Caco-2 (cell line): ENCODE measurements around the gene NUFIP2. TPM values are rescaled to one million over a fixed set of nuclear protein-coding genes. Genes with fewer than 3 reads are reported as not detected.

Experiments used
- BruUV-seq: library from RNA; stranded (reverse); fragments of 400-500 nt; replicated peaks from 2 replicates; lab custom pipeline; 2021; lab: Mats Ljungman, UMichigan
- CTCF ChIA-PET: fragments of 300-600 bp; sonication (Branson Sonifier 250); formaldehyde crosslinking; loops from one replicate; lab custom pipeline; 2022; ENCODE audit warnings: antibody characterized with exemption; lab: Charles Lee
- POLR2A ChIA-PET: fragments of 300-600 bp; sonication (Branson Sonifier 250); formaldehyde crosslinking; loops from one replicate; lab custom pipeline; 2022; ENCODE audit warnings: antibody characterized with exemption; lab: Charles Lee
- DNase-seq, 2 experiments: peaks; one replicate each; pipeline versions ENCODE4 v3.0.0 to v3.0.0-alpha.2; 2020 to 2022
- H3K27me3 ChIP-seq: replicated peaks from 2 replicates; pipeline ENCODE4 v1.6.0; 2011; ENCODE audit warnings: low read length; ENCODE audit not compliant: control insufficient read depth, insufficient read depth
- H3K36me3 ChIP-seq: 2 replicates; pipeline ENCODE4 v1.5.1; 2011; ENCODE audit warnings: low read length; ENCODE audit not compliant: control insufficient read depth, insufficient read depth
- H3K4me1 ChIP-seq: fragments of 250-450 bp; sonication (Bioruptor Pico); 2 replicates; pipeline ENCODE4 v1.5.1; 2020; ENCODE audit warnings: mild to moderate bottlenecking
- H3K4me3 ChIP-seq: 2 replicates; pipeline ENCODE4 v1.5.1; 2011; ENCODE audit warnings: low read depth, mild to moderate bottlenecking, control low read depth, low read length
- H3K9me3 ChIP-seq: fragments of 250-450 bp; sonication (Bioruptor Pico); 2 replicates; pipeline ENCODE4 v1.5.1; 2020; ENCODE audit warnings: mild to moderate bottlenecking, moderate library complexity
- H3K27ac Mint-ChIP-seq: one replicate; pipeline ENCODE4 v1.8.0; 2022; ENCODE audit warnings: mixed read lengths; ENCODE audit not compliant: unreplicated experiment
- H3K27me3 Mint-ChIP-seq: one replicate; pipeline ENCODE4 v1.8.0; 2022; ENCODE audit warnings: mixed read lengths; ENCODE audit not compliant: insufficient read depth, unreplicated experiment
- H3K36me3 Mint-ChIP-seq: one replicate; pipeline ENCODE4 v1.8.0; 2022; ENCODE audit warnings: mild to moderate bottlenecking, mixed read lengths; ENCODE audit not compliant: insufficient read depth, unreplicated experiment
- H3K4me1 Mint-ChIP-seq: one replicate; pipeline ENCODE4 v1.8.0; 2022; ENCODE audit warnings: low read depth, mixed read lengths; ENCODE audit not compliant: unreplicated experiment
- H3K4me3 Mint-ChIP-seq: one replicate; pipeline ENCODE4 v1.8.0; 2022; ENCODE audit warnings: mild to moderate bottlenecking, moderate library complexity, mixed read lengths; ENCODE audit not compliant: unreplicated experiment
- H3K9me3 Mint-ChIP-seq: one replicate; pipeline ENCODE4 v1.8.0; 2022; ENCODE audit warnings: mixed read lengths; ENCODE audit not compliant: unreplicated experiment
- intact Hi-C: fragments of 100-400 bp; cut with micrococcal nuclease; formaldehyde crosslinking; loops from one replicate; pipeline ENCODE4 v1.10.0; 2022; ENCODE audit not compliant: unreplicated experiment
- total RNA-seq: library from RNA; stranded (reverse); gene quantifications from 2 replicates; pipeline ENCODE4 v1.2.3, GENCODE V29; 2022
- TF ChIP-seq, protein P1 (sequence below), 2 experiments: fragments of 200-600 bp in 1 of 2; IDR thresholded peaks; 1 replicate in 1 of 2; 2 replicates in 1 of 2; pipeline versions ENCODE4 v1.5.1 to v1.8.0; 2011 to 2022; ENCODE audit warnings: antibody characterized with exemption in 1 of 2, control low read depth in 1 of 2, inconsistent platforms in 1 of 2, low read depth in 1 of 2, low read length in 1 of 2, mild to moderate bottlenecking in 1 of 2, moderate library complexity in 1 of 2; ENCODE audit not compliant: insufficient read depth in 1 of 2, severe bottlenecking in 1 of 2, unreplicated experiment in 1 of 2

NUFIP2 gene
- total RNA-seq, 1 experiment from 2014 or later = 114 TPM

DNA sequence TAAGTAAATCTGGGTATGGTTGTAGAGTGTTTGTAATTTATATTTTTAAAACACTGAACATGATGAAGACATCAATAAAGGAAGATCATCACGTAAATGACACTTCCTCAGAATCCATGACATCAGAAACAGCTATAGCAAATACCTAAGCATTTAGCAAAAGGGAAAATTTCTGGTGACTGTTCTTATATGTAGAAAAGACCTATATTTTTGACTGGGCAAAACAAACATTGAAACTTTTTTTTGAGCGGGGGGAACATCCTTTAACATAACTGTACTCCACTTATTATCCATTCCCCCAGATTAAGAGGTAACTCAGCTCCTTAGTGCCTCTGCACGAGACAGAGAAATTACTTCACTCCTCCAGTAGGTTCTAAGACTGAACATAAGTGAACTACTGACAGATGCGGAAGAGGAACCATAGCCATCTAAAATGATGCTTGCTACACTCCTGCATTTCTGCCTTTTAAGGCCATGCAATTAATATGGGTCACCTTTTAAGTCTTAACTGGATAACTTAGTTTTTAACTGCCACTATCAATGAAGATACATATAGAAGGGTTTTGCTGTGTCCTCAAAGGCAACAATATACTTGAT lies 37.9 kb downstream of the NUFIP2 start:
- no peak for DNase-seq
- CTCF ChIA-PET = interaction anchor here (0.6 to 1.2 kb wide), 2 partner anchors 101 to 362 kb away, joined by 3 read pairs; no protein-coding TSS in a partner anchor
- Mint-ChIP-seq H3K4me1 (no peaks in the 10 kb centered on the region), H3K27me3 (no peaks in the 10 kb centered on the region), H3K4me3 (no peak overlapping the region), H3K36me3 (peaks cover 62% of the 10 kb centered on the region), H3K9me3 (no peaks in the 10 kb centered on the region), H3K27ac (no peak overlapping the region)
- H3K27me3 ChIP-seq = no peaks in the 10 kb centered on the region
- H3K4me1 ChIP-seq = no peaks in the 10 kb centered on the region
- intact Hi-C loops = no loop called here
- H3K4me3 ChIP-seq = no peak overlapping the region
- no peaks in the 10 kb centered on the region for H3K9me3 ChIP-seq
- no TSS peak for BruUV-seq
- POLR2A ChIA-PET = interaction anchor here (1.4 kb wide), 1 partner anchor 38 kb away, joined by 4 read pairs; the partner anchor contains the start of gene NUFIP2
- TF ChIP-seq, protein P1, sequence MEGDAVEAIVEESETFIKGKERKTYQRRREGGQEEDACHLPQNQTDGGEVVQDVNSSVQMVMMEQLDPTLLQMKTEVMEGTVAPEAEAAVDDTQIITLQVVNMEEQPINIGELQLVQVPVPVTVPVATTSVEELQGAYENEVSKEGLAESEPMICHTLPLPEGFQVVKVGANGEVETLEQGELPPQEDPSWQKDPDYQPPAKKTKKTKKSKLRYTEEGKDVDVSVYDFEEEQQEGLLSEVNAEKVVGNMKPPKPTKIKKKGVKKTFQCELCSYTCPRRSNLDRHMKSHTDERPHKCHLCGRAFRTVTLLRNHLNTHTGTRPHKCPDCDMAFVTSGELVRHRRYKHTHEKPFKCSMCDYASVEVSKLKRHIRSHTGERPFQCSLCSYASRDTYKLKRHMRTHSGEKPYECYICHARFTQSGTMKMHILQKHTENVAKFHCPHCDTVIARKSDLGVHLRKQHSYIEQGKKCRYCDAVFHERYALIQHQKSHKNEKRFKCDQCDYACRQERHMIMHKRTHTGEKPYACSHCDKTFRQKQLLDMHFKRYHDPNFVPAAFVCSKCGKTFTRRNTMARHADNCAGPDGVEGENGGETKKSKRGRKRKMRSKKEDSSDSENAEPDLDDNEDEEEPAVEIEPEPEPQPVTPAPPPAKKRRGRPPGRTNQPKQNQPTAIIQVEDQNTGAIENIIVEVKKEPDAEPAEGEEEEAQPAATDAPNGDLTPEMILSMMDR (IDR thresholded peaks at IDR 0.05; ENCODE audit: insufficient read depth in 1 of 2, low read depth in 1 of 2, low read length in 1 of 2, severe bottlenecking in 1 of 2, unreplicated experiment in 1 of 2) = no peak
- H3K36me3 ChIP-seq = no peaks in the 10 kb centered on the region; the same call in 1 of the 2 replicates

- intact Hi-C loops = no loop called here
- no peak overlapping the region for H3K27ac Mint-ChIP-seq
- H3K27me3 Mint-ChIP-seq = no peaks in the 10 kb centered on the region
These were observed 40.9 kb downstream of the NUFIP2 start for GRCh38 chr17:29253037-29253436.

DNA sequence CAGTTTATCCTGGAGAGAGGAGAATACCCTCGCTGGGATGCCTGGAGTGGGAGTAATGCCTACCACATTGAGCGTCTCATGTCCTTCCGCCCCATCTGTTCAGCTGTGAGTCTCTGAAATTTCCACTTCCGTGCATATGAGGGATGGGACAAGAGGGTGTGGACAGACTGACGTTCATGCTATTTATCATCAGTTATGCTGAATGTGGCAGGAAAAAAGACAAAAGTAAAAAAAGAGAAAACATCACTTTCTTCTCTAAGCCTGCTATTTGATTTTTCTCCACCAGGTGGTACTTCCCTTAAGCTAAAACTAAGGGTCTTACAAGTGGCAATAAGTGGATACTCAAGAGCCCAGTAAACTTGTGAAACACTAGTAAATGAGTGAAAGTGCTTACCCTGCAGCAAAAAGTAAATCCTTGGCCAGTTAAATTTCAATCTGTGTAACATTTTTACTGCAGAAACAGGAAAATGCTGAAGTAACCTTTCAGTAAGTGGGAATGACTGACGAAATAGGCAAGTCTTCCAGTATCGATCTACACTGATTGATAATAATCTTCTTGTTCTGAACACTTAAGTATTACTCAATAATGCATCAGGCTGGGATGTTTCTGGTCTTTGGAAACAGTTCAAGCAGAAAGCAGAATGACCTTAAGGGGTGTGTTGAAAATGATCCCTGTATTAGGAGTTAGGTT lies 41.7 kb downstream of the NUFIP2 start:
- H3K4me3 ChIP-seq = no peak overlapping the region
- Mint-ChIP-seq H3K4me1 (no peaks in the 10 kb centered on the region), H3K27ac (no peak overlapping the region), H3K4me3 (no peak overlapping the region), H3K36me3 (peaks cover 24% of the 10 kb centered on the region), H3K9me3 (no peaks in the 10 kb centered on the region), H3K27me3 (no peaks in the 10 kb centered on the region)
- ChIA-PET POLR2A (no interaction called here), CTCF (interaction anchor here (0.6 to 1.2 kb wide), 5 partner anchors 9 to 366 kb away, joined by 3 to 6 read pairs (median 4); partner anchors contain the start of gene NUFIP2)
- peak in 1 of 2 experiments; percentile 29 for DNase-seq
- H3K27me3 ChIP-seq = no peaks in the 10 kb centered on the region
- no peaks in the 10 kb centered on the region for H3K9me3 ChIP-seq
- TF ChIP-seq, protein P1 (IDR thresholded peaks at IDR 0.05; ENCODE audit: insufficient read depth in 1 of 2, low read depth in 1 of 2, low read length in 1 of 2, severe bottlenecking in 1 of 2, unreplicated experiment in 1 of 2) = peak; percentile 33 to 60
- no peaks in the 10 kb centered on the region for H3K4me1 ChIP-seq
- H3K36me3 ChIP-seq = no peaks in the 10 kb centered on the region; the same call in 1 of the 2 replicates
- intact Hi-C loops = no loop called here
- BruUV-seq = no TSS peak

More at GRCh38 chr17:29253037-29253436, 40.9 kb downstream of the NUFIP2 start:
- H3K4me1 ChIP-seq = no peaks in the 10 kb centered on the region
- H3K4me1 Mint-ChIP-seq = no peaks in the 10 kb centered on the region
- no peaks in the 10 kb centered on the region for H3K9me3 ChIP-seq
- no peak for DNase-seq
- BruUV-seq = no TSS peak
- no peaks in the 10 kb centered on the region for H3K27me3 ChIP-seq
- ChIA-PET CTCF (no interaction called here), POLR2A (no interaction called here)
- no peak overlapping the region for H3K4me3 ChIP-seq
- TF ChIP-seq, protein P1 (IDR thresholded peaks at IDR 0.05; ENCODE audit: insufficient read depth in 1 of 2, low read depth in 1 of 2, low read length in 1 of 2, severe bottlenecking in 1 of 2, unreplicated experiment in 1 of 2) = peak in 1 of 2 experiments; percentile 10
- no peak overlapping the region for H3K4me3 Mint-ChIP-seq
- H3K36me3 Mint-ChIP-seq = peaks cover 32% of the 10 kb centered on the region
- H3K9me3 Mint-ChIP-seq = no peaks in the 10 kb centered on the region
- no peaks in the 10 kb centered on the region; the same call in 1 of the 2 replicates for H3K36me3 ChIP-seq
